Esophagus squamous epithelium (tissue), 5 donors: ENCODE results near the gene MCUB. TPM values are rescaled to one million over a fixed set of nuclear protein-coding genes. Genes with fewer than 3 reads are reported as not detected.
A peak's percentile ranks its signal among the peaks of the same experiment; 100 is the strongest.

Source experiments
- DNase-seq: peaks from one replicate; lab custom pipeline; 2025; lab: John Stamatoyannopoulos, UW
- H3K27ac ChIP-seq, 4 donors: fragments of 200-600 bp; sonication (generic); one replicate each; pipeline ENCODE4 v1.5.1; 2016 to 2019; ENCODE audit warnings: mild to moderate bottlenecking in 1 of 4
- H3K27me3 ChIP-seq, 4 donors: fragments of 200-600 bp; sonication (generic); 1 replicate in 3 of 4; 2 replicates in 1 of 4; pipeline versions ENCODE4 v1.5.1 to v1.6.0; 2017 to 2021; ENCODE audit warnings: antibody characterized with exemption in 1 of 4
- H3K36me3 ChIP-seq, 3 donors: fragments of 200-600 bp; sonication (generic); one replicate each; pipeline ENCODE4 v1.5.1; 2016 to 2019
- H3K4me1 ChIP-seq, 3 donors: fragments of 200-600 bp; sonication (generic); one replicate each; pipeline ENCODE4 v1.5.1; 2017 to 2019
- H3K4me3 ChIP-seq, 4 donors: fragments of 200-600 bp; sonication (generic); 1 replicate in 3 of 4; 2 replicates in 1 of 4; pipeline ENCODE4 v1.5.1; 2016 to 2019; ENCODE audit warnings: mild to moderate bottlenecking in 2 of 4, moderate library complexity in 1 of 4
- H3K9me3 ChIP-seq, 3 donors: fragments of 200-600 bp; sonication (generic); one replicate each; pipeline ENCODE4 v1.5.1; 2016 to 2019
- POLR2A ChIP-seq, 4 donors: fragments of 450-650 bp; IDR thresholded peaks; one replicate each; pipeline ENCODE4 v1.6.1; 2017; ENCODE audit warnings: antibody characterized with exemption in 4 of 4, mild to moderate bottlenecking in 4 of 4, moderate library complexity in 3 of 4
- WGBS, 2 donors: methylation state at CpG; one replicate each; pipeline ENCODE4 v1.1.5; 2018; 5-methylcytosine and 5-hydroxymethylcytosine counted together
- intact Hi-C: fragments of 100-400 bp; cut with DNase I; formaldehyde crosslinking; loops from one replicate; pipeline ENCODE4 v1.15.0; 2022
- total RNA-seq, 4 donors: library from RNA; depleted of rRNA; stranded (reverse); fragments of >200 nt; gene quantifications; one replicate each; pipeline ENCODE4 v1.1.0, GENCODE V29; 2016
- TF ChIP-seq, protein P1 (sequence below), 6 experiments: fragments of 450-650 bp in 4 of 6; fragments of 200-600 bp in 2 of 6; sonication (generic) in 2 of 6; IDR thresholded peaks; one replicate each; pipeline ENCODE4 v1.5.1; 2016 to 2019; ENCODE audit warnings: antibody characterized with exemption in 6 of 6, mild to moderate bottlenecking in 4 of 6, moderate library complexity in 4 of 6
- donor health status: DM: yes; HTN: yes; CAD: no.

MCUB gene
- total RNA-seq, 4 donors from 2014 or later, result 18.7 to 34.5 (median 22.2) TPM

DNA sequence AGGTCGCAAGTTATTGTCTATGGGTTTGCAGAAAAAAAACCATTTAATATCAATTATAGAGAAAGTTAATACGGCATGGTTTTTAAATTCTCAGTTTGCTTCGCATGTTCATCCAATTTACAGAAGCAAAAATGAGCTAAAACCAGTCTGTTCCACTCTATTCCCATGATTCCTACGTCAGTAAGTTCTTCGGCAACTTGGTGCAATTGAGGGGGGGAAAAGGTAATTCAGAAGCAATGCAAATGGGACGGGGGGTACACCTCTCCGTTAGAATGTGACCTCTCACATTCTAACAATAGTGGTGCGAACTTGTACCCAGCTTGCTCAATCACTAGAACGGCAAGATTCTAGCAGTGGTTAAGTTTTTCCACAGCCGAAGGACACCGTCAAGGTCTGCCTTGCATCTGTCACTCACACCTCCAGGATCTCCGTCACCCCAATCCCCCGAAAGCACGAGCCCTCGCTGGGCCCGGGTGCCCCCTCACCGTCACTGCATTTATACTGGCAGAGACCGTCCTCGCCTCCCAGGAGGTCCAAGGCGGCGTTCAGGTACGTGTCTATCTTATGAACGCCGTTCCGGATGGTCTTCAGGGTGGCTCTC is 169.2 kb downstream of the MCUB start:
- intact Hi-C loops, result loop anchor here (5.0 to 10.0 kb wide), 2 partner anchors 88 to 294 kb away; partner anchors contain the start of genes GAR1 and SEC24B
- Histone ChIP-seq H3K27me3 (no peaks in the 10 kb centered on the region), H3K27ac (peak overlapping the region; percentile 88 to 91 (median 89)), H3K36me3 (no peaks in the 10 kb centered on the region), H3K9me3 (no peaks in the 10 kb centered on the region), H3K4me1 (peaks cover 3 to 31% (median 5%) of the 10 kb centered on the region in 3 donors), H3K4me3 (peak overlapping the region; percentile 78 to 94 (median 83))
- TF ChIP-seq POLR2A (IDR thresholded peaks at IDR 0.05), result no peak
- TF ChIP-seq, protein P1, sequence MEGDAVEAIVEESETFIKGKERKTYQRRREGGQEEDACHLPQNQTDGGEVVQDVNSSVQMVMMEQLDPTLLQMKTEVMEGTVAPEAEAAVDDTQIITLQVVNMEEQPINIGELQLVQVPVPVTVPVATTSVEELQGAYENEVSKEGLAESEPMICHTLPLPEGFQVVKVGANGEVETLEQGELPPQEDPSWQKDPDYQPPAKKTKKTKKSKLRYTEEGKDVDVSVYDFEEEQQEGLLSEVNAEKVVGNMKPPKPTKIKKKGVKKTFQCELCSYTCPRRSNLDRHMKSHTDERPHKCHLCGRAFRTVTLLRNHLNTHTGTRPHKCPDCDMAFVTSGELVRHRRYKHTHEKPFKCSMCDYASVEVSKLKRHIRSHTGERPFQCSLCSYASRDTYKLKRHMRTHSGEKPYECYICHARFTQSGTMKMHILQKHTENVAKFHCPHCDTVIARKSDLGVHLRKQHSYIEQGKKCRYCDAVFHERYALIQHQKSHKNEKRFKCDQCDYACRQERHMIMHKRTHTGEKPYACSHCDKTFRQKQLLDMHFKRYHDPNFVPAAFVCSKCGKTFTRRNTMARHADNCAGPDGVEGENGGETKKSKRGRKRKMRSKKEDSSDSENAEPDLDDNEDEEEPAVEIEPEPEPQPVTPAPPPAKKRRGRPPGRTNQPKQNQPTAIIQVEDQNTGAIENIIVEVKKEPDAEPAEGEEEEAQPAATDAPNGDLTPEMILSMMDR (IDR thresholded peaks at IDR 0.05), result no peak
- WGBS, 2 donors, result 3% methylated on average over 17 to 21 of the region's 25 CpGs
- DNase-seq, result no peak

DNA sequence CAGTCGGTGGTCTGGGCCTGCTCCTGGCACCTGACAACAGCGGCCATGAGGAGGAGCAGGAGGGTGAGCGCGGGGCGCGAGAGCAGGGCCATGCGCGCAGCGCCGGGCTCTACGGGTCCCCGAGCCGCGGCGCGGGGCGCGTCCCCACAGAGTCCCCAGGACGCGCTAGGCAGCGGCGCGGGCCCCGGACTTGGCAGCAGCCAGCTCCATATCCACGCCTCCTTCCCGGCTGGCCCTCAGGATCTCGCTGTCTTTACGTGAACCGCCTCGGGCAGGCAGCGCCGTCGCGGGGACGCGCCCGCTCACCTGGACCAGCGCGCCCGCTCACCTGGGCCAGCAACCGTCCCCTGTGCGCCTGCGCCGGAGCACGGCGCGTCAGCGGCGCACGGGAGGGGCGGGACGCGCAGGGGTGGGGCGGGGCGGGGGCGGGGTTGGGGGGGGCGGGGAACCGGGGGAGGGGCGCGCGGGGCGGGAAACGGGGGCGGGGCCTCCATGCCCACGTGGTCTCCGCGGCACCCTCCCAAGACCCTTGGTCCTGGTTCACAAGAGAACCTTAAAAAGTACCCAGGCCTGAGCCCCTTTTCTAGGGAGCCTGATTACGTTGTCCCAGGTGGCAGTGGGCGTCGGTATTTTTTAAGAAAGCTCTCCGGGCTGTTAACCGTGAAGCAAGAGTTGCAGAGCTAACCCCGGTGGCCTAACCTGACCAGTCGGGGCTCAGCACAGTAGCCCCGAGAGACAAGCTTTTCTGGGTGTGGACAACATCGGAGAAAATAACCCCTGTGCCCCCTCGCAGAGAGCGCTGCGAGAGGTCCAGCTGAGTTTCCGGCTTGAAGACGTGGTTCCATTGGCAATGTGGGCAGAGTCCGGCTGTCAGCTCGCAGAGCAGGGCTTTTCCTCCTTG is 169.9 kb downstream of the MCUB start, which contains the start of gene PLA2G12A:
Gene PLA2G12A, minus strand, starts transcription at position 353 of the 901 bp plus-strand sequence. Its CDS starts 261 bp downstream, at position 92.
- H3K27ac ChIP-seq, result peak within 1 kb of the TSS; percentile 88 to 91 (median 89)
- H3K27me3 ChIP-seq, result no peaks in the 10 kb centered on the region
- peak in 3 of 4 donors; percentile 18 to 85 (median 55) for TF ChIP-seq POLR2A (IDR thresholded peaks at IDR 0.05)
- TF ChIP-seq, protein P1 (IDR thresholded peaks at IDR 0.05), result no peak
- peak within 1 kb of the TSS; percentile 78 to 94 (median 83) for H3K4me3 ChIP-seq
- 0 to 1% methylated on average over 1 to 12 of the region's 83 CpGs for WGBS, 2 donors
- H3K36me3 ChIP-seq, result no peaks in the 10 kb centered on the region
- H3K4me1 ChIP-seq, result peaks cover 3 to 31% (median 5%) of the 10 kb centered on the region in 3 donors
- DNase-seq, result peak; percentile 15
- no peaks in the 10 kb centered on the region for H3K9me3 ChIP-seq
- intact Hi-C loops, result loop anchor here (5.0 to 10.0 kb wide), 2 partner anchors 87 to 295 kb away; partner anchors contain the start of genes GAR1 and SEC24B

DNA sequence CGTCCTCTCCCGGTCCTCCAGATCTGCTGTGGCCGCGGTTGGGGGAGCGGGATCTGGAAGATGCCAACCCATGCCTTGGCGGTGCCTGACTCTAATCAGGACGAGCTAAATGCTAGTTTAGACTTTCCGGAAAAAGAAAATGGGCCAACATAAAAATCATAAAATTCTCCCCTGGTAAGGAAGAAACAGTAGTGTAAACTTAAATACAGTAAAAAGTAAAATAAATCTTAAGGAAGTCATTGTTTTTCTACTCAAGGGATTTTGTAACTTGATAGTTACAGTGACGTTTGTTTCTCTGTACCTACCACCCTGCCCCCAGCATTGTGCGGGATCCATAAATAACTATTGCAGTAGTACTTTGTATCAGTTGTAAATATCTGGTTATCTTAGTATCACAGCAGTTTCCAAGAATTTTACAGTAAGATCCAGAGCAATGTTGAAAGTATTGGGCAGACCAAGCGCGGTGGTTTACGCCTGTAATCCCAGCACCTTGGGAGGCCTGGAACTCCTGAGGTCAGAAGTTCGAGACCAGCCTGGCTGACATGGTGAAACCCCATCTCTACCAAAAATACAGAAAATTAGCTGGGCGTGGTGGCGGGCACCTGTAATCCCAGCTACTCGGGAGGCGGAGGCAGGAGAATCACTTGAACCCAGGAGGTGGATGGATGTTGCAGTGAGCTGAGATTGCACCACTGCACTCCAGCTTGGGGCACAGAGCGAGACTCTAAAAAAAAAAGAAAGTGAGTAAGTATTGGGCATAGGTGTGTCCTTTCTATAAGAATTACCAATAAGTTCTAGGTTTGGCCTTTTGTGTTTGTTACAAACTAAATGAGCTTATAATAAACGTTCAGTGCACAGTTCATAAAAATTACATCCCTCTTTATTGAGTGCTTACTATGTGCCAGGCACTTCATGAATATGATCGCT is 170.8 kb downstream of the MCUB start:
- H3K4me3 ChIP-seq, result peak overlapping the region; percentile 78 to 94 (median 83)
- H3K9me3 ChIP-seq, result no peaks in the 10 kb centered on the region
- peaks cover 3 to 31% (median 5%) of the 10 kb centered on the region in 3 donors for H3K4me1 ChIP-seq
- intact Hi-C loops, result no loop called here
- H3K27ac ChIP-seq, result peak overlapping the region; percentile 88 to 91 (median 89)
- TF ChIP-seq POLR2A (IDR thresholded peaks at IDR 0.05), result no peak
- TF ChIP-seq, protein P1 (IDR thresholded peaks at IDR 0.05), result no peak
- DNase-seq, result no peak
- 52 to 79% methylated on average over 14 to 20 of the region's 21 CpGs for WGBS, 2 donors
- no peaks in the 10 kb centered on the region for H3K36me3 ChIP-seq
- no peaks in the 10 kb centered on the region for H3K27me3 ChIP-seq

DNA sequence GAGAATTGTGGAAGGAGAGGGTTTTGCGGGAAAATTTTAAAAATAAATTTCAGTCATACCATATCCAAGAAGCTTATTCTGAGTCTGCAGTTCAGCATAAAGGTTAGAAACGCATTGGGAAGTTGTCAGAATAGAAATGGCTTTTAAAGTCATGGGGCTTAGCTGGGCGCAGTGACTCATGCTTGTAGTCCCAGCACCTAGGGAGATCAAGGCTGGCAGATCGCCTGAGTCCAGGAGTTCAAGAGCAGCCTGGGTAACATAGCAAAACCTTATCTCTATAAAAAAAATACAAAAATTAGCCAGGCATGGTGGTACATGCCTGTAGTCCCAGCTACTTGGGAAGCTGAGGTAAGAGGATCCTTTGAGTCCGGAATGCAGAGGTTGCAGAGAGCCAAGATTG is 173.7 kb downstream of the MCUB start:
- intact Hi-C loops, result no loop called here
- no peak for DNase-seq
- no peaks in the 10 kb centered on the region for H3K9me3 ChIP-seq
- H3K4me3 ChIP-seq, result no peak overlapping the region
- TF ChIP-seq, protein P1 (IDR thresholded peaks at IDR 0.05), result no peak
- no peak for TF ChIP-seq POLR2A (IDR thresholded peaks at IDR 0.05)
- no peaks in the 10 kb centered on the region for H3K27me3 ChIP-seq
- H3K27ac ChIP-seq, result no peak overlapping the region
- H3K4me1 ChIP-seq, result peaks cover 0 to 15% (median 5%) of the 10 kb centered on the region in 3 donors
- no peaks in the 10 kb centered on the region for H3K36me3 ChIP-seq
- 78 to 82% methylated on average over 5 of the region's 5 CpGs for WGBS, 2 donors
